ENCODE results near the gene NUDCD3. TPM values are rescaled to one million over a fixed set of nuclear protein-coding genes. Genes with fewer than 3 reads are reported as not detected.

The NUDCD3 gene
- total RNA-seq, 1 experiment from 2014 or later: 82.3 TPM

DNA sequence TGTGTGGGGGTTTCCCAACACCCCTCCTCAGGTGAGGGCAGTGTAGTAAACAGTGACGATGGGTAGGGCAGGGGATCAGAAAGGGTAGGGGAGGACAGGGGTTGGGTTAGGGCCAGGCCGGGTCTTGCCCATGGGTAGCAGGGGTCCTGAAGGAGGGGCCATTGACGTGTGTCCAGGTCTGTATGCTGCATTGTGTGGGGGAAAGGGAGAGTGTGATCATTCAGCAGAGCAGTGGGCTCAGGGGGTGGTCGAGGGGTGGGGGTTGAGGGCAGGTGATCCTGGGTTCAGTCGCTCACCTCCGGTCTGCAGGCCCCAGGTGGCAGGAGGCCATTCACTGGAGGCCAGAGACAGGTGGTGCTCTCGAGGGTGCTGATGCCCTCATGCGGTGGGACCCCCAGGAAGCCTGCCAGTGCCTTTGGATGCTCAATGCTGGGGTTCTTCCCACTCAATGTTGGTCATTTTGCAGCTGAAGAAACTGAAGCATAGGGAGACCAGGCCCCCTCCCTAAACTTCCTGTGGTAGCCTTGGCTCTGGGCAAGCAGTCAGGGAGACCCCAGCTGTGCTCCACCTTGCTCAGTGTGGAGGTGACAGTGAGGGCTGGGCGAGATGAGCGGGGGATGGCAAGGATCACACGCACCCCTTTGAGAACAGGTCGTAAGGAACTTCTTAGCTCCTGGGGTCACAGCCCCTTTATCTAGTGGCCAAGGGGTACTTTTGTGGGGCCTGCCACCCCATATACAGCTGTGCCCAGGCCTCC, 116.3 kb downstream of the NUDCD3 start:
- no peaks in the 10 kb centered on the region for H3K9me2 ChIP-seq (replicated peaks; ENCODE audit: low read length)
- no peaks in the 10 kb centered on the region for H4K20me1 ChIP-seq (ENCODE audit: low read length)
- TF ChIP-seq EZH2 (IDR thresholded peaks at IDR 0.05; ENCODE audit: low read length, unreplicated experiment) (no peak), EZH2phosphoT487 (IDR thresholded peaks at IDR 0.05; ENCODE audit: borderline replicate concordance, low read length) (no peak)
- TF ChIP-seq, protein P1, sequence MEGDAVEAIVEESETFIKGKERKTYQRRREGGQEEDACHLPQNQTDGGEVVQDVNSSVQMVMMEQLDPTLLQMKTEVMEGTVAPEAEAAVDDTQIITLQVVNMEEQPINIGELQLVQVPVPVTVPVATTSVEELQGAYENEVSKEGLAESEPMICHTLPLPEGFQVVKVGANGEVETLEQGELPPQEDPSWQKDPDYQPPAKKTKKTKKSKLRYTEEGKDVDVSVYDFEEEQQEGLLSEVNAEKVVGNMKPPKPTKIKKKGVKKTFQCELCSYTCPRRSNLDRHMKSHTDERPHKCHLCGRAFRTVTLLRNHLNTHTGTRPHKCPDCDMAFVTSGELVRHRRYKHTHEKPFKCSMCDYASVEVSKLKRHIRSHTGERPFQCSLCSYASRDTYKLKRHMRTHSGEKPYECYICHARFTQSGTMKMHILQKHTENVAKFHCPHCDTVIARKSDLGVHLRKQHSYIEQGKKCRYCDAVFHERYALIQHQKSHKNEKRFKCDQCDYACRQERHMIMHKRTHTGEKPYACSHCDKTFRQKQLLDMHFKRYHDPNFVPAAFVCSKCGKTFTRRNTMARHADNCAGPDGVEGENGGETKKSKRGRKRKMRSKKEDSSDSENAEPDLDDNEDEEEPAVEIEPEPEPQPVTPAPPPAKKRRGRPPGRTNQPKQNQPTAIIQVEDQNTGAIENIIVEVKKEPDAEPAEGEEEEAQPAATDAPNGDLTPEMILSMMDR (conservative IDR thresholded peaks at IDR 0.05; ENCODE audit: low read depth, low read length): no peak
- intact Hi-C loops (cut with micrococcal nuclease): loop anchor here (10.0 kb wide), 1 partner anchor 101 kb away; no protein-coding TSS in a partner anchor
- no peaks in the 10 kb centered on the region for H3K36me3 ChIP-seq (ENCODE audit: low read depth, low read length)
- no peaks in the 10 kb centered on the region for H3F3A ChIP-seq (ENCODE audit: low read length, unreplicated experiment)
- H3K4me3 ChIP-seq (ENCODE audit: low read length): no peak overlapping the region
- ChIA-PET POLR2A (ENCODE audit: unreplicated experiment) (no interaction called here), CTCF (no interaction called here)
- H3K27me3 ChIP-seq (ENCODE audit: low read length): no peaks in the 10 kb centered on the region
- ATAC-seq: no peak
- no peaks in the 10 kb centered on the region for H3K9me3 ChIP-seq (ENCODE audit: low read length)
- DNase-seq: no peak
- no peaks in the 10 kb centered on the region for H3K79me2 ChIP-seq (ENCODE audit: low read length)
- no TSS peak for BruUV-seq (replicated peaks)
- H3K4me1 ChIP-seq (ENCODE audit: insufficient read depth, low read length): peaks cover 30% of the 10 kb centered on the region
- no peak overlapping the region for H3K9ac ChIP-seq (ENCODE audit: low read length)
- H3K4me2 ChIP-seq (ENCODE audit: low read length): no peak overlapping the region
- no peak overlapping the region for H2AFZ ChIP-seq (ENCODE audit: low read length)
- no peak overlapping the region for H3K27ac ChIP-seq (ENCODE audit: low read length)

- no peaks in the 10 kb centered on the region for H3K9me3 ChIP-seq (ENCODE audit: low read length)
- ChIA-PET CTCF (no interaction called here), POLR2A (ENCODE audit: unreplicated experiment) (no interaction called here)
- no peak overlapping the region for H2AFZ ChIP-seq (ENCODE audit: low read length)
- H3K9me2 ChIP-seq (replicated peaks; ENCODE audit: low read length): no peaks in the 10 kb centered on the region
- H3K4me1 ChIP-seq (ENCODE audit: insufficient read depth, low read length): peaks cover 30% of the 10 kb centered on the region
- no peaks in the 10 kb centered on the region for H3K36me3 ChIP-seq (ENCODE audit: low read depth, low read length)
- H3K4me3 ChIP-seq (ENCODE audit: low read length): no peak overlapping the region
- H3K27ac ChIP-seq (ENCODE audit: low read length): 0 out of 2 replicates have a peak overlapping the region, but pooled peaks have one; percentile 7
- no peaks in the 10 kb centered on the region for H3F3A ChIP-seq (ENCODE audit: low read length, unreplicated experiment)
- TF ChIP-seq, protein P1 (conservative IDR thresholded peaks at IDR 0.05; ENCODE audit: low read depth, low read length): no peak
- TF ChIP-seq EZH2phosphoT487 (IDR thresholded peaks at IDR 0.05; ENCODE audit: borderline replicate concordance, low read length) (no peak), EZH2 (IDR thresholded peaks at IDR 0.05; ENCODE audit: low read length, unreplicated experiment) (no peak)
- no peaks in the 10 kb centered on the region for H3K27me3 ChIP-seq (ENCODE audit: low read length)
- H3K9ac ChIP-seq (ENCODE audit: low read length): no peak overlapping the region
- ATAC-seq (no peak), DNase-seq (no peak)
- no peaks in the 10 kb centered on the region for H4K20me1 ChIP-seq (ENCODE audit: low read length)
- 0 out of 2 replicates have a peak overlapping the region, but pooled peaks have one; percentile 53 for H3K4me2 ChIP-seq (ENCODE audit: low read length)
- no peaks in the 10 kb centered on the region for H3K79me2 ChIP-seq (ENCODE audit: low read length)
- no TSS peak for BruUV-seq (replicated peaks)
- intact Hi-C loops (cut with micrococcal nuclease): loop anchor here (2.0 to 10.0 kb wide), 2 partner anchors 101 to 133 kb away; no protein-coding TSS in a partner anchor
These were observed 117.1 kb downstream of the NUDCD3 start for GRCh38 chr7:44373418-44373740.

All from PC-3 (cell line).